HFFc6 (cell line): Measurements from ENCODE around the gene ZNF629. TPM values are rescaled to one million over a fixed set of nuclear protein-coding genes. Genes with fewer than 3 reads are reported as not detected.
"Not testable (repeated sequence)": the region's sequence is repeated elsewhere in the genome, so short reads cannot be mapped to it uniquely, and the experiment has no call there.

Source experiments
- DNase-seq: peaks from one replicate; pipeline ENCODE4 v3.0.0-alpha.2; 2018
- H3K27ac Mint-ChIP-seq: 2 replicates; pipeline ENCODE4 v1.8.0; 2020; ENCODE audit warnings: mild to moderate bottlenecking, mixed read lengths
- H3K27me3 Mint-ChIP-seq: 2 replicates; pipeline ENCODE4 v1.8.0; 2021; ENCODE audit warnings: mild to moderate bottlenecking, moderate library complexity, mixed read lengths; ENCODE audit not compliant: insufficient read depth
- H3K36me3 Mint-ChIP-seq: 2 replicates; pipeline ENCODE4 v1.8.0; 2021; ENCODE audit warnings: low read depth, mixed read lengths
- H3K4me1 Mint-ChIP-seq: 2 replicates; pipeline ENCODE4 v1.8.0; 2020; ENCODE audit warnings: low read depth, mixed read lengths
- H3K4me3 Mint-ChIP-seq: 2 replicates; pipeline ENCODE4 v1.8.0; 2020; ENCODE audit warnings: mild to moderate bottlenecking, moderate library complexity, mixed read lengths
- H3K9me3 Mint-ChIP-seq: 2 replicates; pipeline ENCODE4 v1.8.0; 2020; ENCODE audit warnings: mild to moderate bottlenecking, mixed read lengths
- CTCF ChIP-seq: fragments of 200-600 bp; sonication (generic); IDR thresholded peaks from 2 replicates; pipeline ENCODE4 v1.5.0; 2021; ENCODE audit warnings: antibody characterized with exemption, mild to moderate bottlenecking
- long read RNA-seq: library from polyadenylated mRNA; unstranded; transcript quantifications from one replicate; pipeline ENCODE4 v2.0.0, GENCODE V29; 2019
- total RNA-seq, 6 experiments: library from RNA; stranded (reverse); fragmentation: NEBNext Ultra II Directional; extraction: Animal tissue kit (Norgen Biotek cat#: 25700); gene quantifications; 2 replicates in 1 of 6; 3 replicates in 5 of 6; pipeline ENCODE4 v1.2.3, GENCODE V29; 2021

The ZNF629 gene
- 10 to 100 TPM; 19.4 to 21.8 (median 21.0) TPM for total RNA-seq
- long read RNA-seq, full-length matches to known transcripts = 2 of 6 reads
- long read RNA-seq, partial matches to known transcripts = 0 of 6 reads
- long read RNA-seq, other reads (novel, unspliced or antisense) = 4 of 6 reads

DNA sequence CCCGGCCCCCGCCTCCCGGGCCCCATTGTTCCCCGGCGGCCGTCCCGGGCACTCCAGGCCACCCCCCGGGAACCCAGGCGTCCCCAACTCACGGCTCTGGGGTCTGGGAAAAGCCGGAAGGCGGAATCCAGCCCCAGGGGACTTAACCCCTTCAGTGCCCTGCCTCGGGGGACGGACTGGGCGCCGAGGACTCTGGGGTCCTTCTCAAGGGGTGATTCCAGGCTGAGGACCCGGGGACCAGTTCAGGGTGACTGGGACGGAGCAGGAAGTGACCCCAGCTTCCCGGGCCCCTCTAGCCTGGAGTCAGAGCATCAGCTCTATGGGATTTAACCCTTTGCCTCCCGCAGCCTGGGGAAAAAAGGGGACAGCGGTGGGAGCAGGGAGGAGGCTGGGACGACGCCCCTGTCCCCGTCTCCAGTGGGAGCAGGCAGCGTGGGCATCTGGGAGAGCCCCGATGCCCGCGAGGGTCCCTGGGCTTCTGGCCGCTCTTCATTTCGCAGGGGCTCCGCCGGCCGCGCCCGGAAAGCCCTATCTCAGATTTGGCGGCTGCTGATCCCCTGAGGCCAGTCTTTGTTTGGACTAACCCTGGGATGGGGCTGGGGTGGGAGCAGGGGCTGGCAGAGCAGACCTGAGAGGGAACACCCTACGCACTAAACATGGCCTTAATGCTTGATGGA is at the start of gene ZNF629:
TSS of gene ZNF629 (minus strand) at position 270 of the 677 bp plus-strand sequence. CDS start 2,723 bp downstream, outside the sequence.
- peak; percentile 37 for DNase-seq
- Mint-ChIP-seq H3K4me3 (peak within 1 kb of the TSS; percentile 92), H3K27ac (peak within 1 kb of the TSS; percentile 91), H3K27me3 (no peaks in the 10 kb centered on the region), H3K4me1 (peaks cover 25% of the 10 kb centered on the region), H3K9me3 (no peaks in the 10 kb centered on the region), H3K36me3 (peaks cover 8% of the 10 kb centered on the region; the same call in 1 of the 2 replicates)
- TF ChIP-seq CTCF = no peak

GRCh38 chr16:30834130-30834740 is 47.2 kb upstream of the ZNF629 start:
- Mint-ChIP-seq H3K4me1 (peaks cover 9% of the 10 kb centered on the region), H3K4me3 (no peak overlapping the region), H3K27ac (no peak overlapping the region), H3K36me3 (no peaks in the 10 kb centered on the region), H3K27me3 (peaks cover 3% of the 10 kb centered on the region), H3K9me3 (no peaks in the 10 kb centered on the region)
- DNase-seq = no peak
- TF ChIP-seq CTCF = no peak

DNA sequence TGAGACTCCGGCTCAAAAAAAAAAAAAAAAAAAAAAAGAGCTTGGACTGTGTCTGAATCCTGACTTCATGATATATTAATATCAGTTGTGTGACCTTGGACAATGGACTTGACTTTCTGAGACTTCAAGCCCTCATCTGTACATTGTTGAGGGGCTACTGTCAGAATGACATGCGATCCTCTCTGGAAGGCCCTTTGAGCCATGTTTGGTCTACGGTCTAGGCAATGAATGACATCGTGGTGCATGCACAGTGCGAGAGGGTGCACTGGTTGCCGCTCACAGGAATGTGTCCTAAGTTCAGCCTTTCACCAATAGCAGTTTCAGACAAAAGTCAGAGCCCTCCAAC is 43.0 kb upstream of the ZNF629 start:
- Mint-ChIP-seq H3K4me1 (no peaks in the 10 kb centered on the region; the same call in 1 of the 2 replicates), H3K36me3 (no peaks in the 10 kb centered on the region), H3K27ac (no peak overlapping the region), H3K9me3 (no peaks in the 10 kb centered on the region), H3K4me3 (no peak overlapping the region), H3K27me3 (peaks cover 11% of the 10 kb centered on the region)
- DNase-seq = no peak
- TF ChIP-seq CTCF = no peak

GRCh38 chr16:30829130-30830071 is 42.4 kb upstream of the ZNF629 start:
- H3K4me3 Mint-ChIP-seq = no peak overlapping the region; the same call in 1 of the 2 replicates
- no peaks in the 10 kb centered on the region for H3K9me3 Mint-ChIP-seq
- DNase-seq = no peak
- peaks cover 11% of the 10 kb centered on the region for H3K27me3 Mint-ChIP-seq
- H3K27ac Mint-ChIP-seq = no peak overlapping the region
- peak; percentile 24; the same call in 1 of the 2 replicates for TF ChIP-seq CTCF
- no peaks in the 10 kb centered on the region for H3K36me3 Mint-ChIP-seq
- H3K4me1 Mint-ChIP-seq = no peaks in the 10 kb centered on the region; the same call in 1 of the 2 replicates

DNA sequence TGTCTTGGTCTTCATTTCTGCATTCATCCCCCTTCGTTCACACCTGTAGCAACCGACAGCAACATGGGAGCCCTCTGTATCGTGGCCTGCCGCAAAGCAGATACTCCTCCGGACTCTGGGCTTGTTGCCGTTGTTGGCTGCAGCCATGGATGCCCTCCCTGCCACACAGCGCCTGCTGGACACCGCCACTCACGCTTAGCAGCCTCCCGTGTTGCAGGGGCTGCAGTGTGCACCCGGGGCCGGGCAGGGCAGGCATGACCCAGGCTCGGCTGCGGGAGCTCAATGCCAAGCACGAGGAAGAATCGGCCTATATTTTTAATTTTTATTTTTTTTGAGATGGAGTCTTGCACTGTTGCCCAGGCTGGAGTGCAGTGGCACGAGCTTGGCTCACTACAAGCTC is 34.9 kb upstream of the ZNF629 start:
- no peak for DNase-seq
- H3K27me3 Mint-ChIP-seq = peaks cover 5% of the 10 kb centered on the region
- H3K27ac Mint-ChIP-seq = no peak overlapping the region
- peaks cover 4% of the 10 kb centered on the region; the same call in 1 of the 2 replicates for H3K36me3 Mint-ChIP-seq
- H3K4me1 Mint-ChIP-seq = no peaks in the 10 kb centered on the region
- TF ChIP-seq CTCF = no peak
- H3K4me3 Mint-ChIP-seq = no peak overlapping the region
- peaks cover 7% of the 10 kb centered on the region; the same call in 1 of the 2 replicates for H3K9me3 Mint-ChIP-seq

DNA sequence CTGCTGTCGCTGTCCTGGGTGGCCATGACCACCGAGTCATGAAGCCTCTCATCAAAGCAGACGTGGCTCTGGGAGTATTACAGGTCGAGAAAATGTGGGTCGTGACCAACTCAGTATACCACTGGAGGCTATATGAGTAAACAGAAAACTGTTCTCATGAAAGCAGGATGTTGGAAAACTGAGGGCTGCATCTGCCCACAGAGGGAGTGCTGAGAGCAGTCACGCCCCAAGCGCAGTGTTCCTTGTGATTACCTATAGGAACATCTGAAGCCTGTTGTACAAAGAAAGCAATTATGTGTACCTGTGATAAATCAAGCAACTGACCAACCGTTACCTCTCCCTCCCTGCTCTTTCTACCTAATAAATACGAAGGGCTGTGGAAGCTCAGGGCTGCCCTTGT is 34.4 kb upstream of the ZNF629 start:
- DNase-seq, H3K4me3 Mint-ChIP-seq, H3K36me3 Mint-ChIP-seq, H3K4me1 Mint-ChIP-seq, H3K27me3 Mint-ChIP-seq, H3K9me3 Mint-ChIP-seq, H3K27ac Mint-ChIP-seq: not testable (repeated sequence)
